GM21576 (cell line): Measurements from ENCODE around the gene ZNF860.
"Not testable (repeated sequence)": the region's sequence is repeated elsewhere in the genome, so short reads cannot be mapped to it uniquely, and the experiment has no call there.

Source experiments
- ATAC-seq: cut with Tn5 transposase; IDR thresholded peaks from one replicate; pipeline ENCODE4 v1.9.1; 2021; ENCODE audit warnings: mild to moderate bottlenecking, moderate library complexity; ENCODE audit not compliant: unreplicated experiment

ZNF860 gene

DNA sequence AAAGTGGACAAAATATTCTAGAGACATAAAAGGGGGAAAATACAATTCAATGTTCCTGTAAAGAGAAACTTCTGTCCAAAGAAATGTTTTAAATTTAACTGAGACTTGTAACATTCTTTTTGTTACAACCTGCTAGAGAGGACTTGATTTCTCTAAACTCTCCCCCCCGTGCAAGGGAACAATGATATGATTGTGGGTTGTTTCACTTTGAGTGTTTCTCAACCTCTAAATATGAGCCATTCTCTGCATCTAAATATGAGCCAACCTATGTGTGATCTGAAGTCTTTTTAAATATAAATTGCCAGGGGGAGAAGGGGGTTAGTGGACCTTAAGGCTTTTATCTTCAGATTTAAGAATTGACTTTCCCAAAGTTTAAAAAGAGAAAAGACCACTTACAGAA, 14.6 kb downstream of the ZNF860 start:
- no peak for ATAC-seq

DNA sequence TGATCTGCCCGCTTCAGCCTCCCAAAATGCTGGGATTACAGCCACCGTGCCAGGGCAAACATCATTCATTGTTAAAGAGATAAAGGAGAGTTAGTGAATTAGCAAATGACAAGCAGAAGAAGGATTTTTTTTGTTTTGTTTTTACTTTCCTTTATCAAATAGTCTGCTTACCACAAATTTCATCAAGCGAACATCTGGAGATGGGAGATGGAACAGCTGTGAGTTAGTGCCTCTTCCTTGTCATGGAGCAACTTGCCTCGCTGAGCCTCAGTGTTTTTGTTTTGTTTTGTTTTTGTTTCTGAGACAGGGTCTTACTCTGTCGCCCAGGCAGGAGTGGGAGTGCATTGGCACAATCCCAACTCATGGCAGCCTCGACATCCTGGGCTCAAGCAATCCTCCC, 15.9 kb downstream of the ZNF860 start:
- ATAC-seq: no peak

DNA sequence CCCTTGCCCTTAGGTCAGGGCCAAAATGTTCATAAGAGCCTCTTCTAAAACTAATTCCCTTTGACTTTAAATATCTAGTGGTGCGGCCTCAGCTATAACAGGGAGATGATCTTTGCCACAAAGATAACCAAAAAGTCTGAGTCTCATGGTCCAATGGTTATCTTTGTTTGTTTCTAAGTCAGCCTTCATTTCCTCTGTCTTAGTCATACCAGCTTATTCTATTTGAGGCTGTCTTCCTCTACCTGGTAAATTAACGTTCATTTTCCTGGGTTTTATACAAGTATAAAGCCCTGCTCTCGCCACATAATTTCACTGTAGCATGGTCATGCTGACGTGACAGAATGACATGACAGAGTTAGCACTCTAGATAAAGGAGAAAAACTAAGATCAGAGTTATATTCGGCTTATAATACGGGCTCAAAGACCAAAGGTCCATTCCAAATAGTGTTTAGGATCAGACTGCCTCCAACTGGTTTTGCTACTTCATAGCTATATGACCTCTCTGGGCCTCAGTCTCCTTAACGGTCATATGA, 18.4 kb downstream of the ZNF860 start:
- peak; percentile 63 for ATAC-seq

GRCh38 chr3:32000877-32001276, 19.3 kb downstream of the ZNF860 start:
- no peak for ATAC-seq

DNA sequence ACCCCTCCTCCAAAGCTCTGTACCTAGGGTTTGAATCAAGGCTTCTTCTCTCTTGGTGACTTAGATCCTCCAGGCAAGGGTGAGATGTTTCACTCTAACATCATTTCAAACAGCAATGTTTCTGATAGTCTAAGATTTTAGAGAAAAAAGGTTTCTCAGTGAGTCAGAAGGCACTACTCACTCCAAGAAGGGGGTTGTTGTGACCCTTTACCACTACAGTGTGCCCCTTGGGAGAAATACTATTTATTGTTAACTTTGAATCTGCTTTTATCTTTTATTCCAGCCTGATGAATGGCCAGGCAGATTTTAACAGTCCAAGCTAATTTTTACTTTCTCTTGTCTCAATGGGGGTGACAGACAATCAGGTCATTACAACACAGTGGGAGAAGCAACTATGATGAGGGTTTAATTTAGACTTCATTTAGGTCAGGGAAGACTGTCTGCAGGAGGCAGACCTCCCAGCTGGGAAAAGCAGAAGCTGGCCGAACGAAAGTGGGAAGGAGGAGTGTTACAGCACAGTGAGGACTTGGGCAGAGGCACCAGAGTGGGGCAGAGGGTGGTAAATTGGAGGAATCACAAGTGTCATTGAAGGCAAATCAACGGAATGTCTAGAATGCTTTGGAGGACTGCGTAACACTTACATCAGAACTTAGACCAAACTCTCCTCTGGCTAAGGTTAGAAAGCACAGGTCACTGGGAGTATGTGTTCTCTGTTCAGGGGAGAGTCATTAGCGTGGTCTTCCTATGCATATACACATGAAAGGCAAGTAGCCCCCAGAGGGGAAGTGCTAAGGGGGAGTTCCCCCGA, 21.2 kb downstream of the ZNF860 start:
- ATAC-seq: no peak

DNA sequence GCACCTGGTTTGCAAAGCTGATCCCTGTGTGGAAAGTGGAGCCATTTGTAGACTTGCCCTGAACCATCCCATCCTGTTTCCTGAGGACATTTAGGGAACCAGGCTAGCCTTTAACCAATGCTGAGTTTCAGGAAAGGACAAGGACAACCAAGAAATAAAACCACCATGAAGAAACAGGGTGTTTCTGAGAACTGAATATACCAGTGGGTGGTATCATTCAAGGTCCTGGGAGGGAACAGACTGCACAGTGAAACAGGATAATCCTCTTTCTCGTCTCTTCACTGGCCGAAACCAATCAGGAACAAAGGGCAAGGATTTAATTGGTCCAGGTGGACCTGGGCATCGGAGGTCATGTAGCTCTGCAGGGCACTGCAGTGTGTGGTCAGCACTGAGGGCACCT, 21.8 kb downstream of the ZNF860 start:
- ATAC-seq: no peak

GRCh38 chr3:32004113-32004765, 22.7 kb downstream of the ZNF860 start:
- no peak for ATAC-seq

GRCh38 chr3:32009101-32009500, 27.6 kb downstream of the ZNF860 start:
- no peak for ATAC-seq

DNA sequence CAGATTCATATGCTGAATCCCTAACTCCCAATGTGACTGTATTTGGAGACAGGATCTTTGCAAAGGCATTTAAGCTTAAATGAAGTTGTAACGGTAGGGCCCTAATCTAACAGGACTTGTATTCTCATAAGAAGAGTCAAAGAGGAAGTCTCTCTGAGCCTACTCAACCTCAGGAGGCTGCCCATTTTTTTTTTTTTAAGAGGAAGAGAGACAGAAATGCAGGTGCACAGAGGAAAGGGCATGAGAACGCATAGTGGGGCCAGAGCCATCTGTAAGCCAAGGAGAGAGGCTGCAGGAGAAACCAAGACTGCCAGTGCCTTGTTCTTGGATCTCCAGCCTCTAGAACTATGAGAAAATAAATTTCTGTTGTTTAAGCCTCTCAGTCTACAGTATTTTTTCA, 28.4 kb downstream of the ZNF860 start:
- ATAC-seq: no peak

DNA sequence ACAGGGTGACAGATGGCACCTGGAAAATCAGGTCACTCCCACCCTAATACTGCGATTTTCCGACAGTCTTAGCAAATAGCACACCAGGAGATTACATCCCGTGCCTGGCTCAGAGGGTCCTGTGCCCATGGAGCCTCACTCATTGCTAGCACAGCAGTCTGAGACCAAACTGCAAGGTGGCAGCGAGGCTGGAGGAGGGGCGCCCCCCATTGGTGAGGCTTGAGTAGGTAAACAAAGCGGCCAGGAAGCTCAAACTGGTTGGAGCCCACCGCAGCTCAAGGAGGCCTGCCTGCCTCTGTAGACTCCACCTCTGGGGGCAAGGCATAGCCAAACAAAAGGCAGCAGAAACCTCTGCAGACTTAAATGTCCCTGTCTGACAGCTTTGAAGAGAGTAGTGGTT, 29.1 kb downstream of the ZNF860 start:
- not testable (repeated sequence) for ATAC-seq

DNA sequence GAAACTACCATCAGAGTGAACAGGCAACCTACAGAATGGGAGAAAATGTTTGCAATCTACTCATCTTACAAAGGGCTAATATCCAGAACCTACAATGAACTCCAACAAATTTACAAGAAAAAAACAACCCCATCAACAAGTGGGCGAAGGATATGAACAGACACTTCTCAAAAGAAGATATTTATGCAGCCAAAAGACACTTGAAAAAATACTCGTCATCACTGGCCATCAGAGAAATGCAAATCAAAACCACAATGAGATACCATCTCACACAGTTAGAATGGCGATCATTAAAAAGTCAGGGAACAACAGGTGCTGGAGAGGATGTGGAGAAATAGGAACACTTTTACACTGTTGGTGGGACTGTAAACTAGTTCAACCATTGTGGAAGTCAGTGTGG, 34.1 kb downstream of the ZNF860 start:
- not testable (repeated sequence) for ATAC-seq

- no peak for ATAC-seq
Measured at GRCh38 chr3:32017286-32017685, 35.7 kb downstream of the ZNF860 start.

- no peak for ATAC-seq
Measured at GRCh38 chr3:32018757-32019564, 37.4 kb downstream of the ZNF860 start.

DNA sequence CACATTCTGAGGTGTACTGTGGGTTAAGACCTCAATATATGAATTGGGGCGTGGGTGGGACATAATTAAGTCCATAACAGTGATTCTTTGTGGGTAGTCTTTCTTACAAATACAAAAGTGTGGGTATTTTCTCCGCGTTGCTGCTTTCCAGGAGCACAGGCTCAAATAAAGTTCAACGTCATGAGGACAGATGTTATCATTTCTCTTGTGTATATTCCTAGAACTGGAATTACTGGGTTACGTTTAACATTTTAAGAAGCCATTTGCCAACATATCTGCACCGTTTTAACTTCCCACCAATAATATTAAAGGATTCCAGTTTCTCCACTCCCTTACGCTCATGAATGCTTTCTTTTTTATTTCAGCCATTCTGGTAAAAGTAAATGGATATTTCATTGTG, 39.6 kb downstream of the ZNF860 start:
- no peak for ATAC-seq

DNA sequence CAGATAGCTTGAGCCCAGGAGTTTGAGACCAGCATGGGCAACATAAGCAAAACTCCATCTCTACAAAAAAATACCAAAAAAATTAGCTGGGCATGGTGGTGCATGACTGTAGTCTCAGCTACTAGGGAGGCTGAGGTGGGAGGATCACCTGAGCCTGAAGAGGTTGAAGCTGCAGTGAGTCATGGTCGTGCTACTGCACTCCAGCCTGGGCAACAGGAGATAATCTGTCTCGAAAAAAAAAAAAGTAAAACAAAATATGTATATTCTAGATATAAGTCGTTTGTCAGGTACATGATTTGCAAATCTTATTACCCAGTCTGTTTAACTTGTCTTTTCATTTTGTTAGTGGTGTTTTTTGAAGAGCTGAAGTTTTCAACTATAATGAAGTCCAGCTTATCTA, 40.2 kb downstream of the ZNF860 start:
- no peak for ATAC-seq

GRCh38 chr3:32022947-32023346, 41.4 kb downstream of the ZNF860 start:
- no peak for ATAC-seq

DNA sequence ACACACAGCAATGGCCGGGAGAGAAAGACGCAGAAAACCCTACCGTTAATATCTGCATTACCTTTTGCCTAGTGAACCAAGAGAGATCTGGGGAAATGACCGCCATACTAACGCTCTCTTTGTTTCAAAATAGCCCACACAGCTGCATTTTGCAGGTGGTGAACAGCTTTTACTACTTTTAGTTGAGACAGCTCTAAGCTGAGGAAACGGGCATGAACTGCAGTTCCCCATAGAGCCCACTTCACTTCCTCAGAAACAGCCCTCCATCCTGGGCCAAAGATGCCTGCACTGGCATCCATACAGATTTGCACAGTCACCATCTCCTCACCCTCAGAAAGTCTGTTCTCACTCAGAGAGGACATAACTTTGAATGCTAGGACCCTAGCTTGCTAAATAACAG, 45.0 kb downstream of the ZNF860 start:
- ATAC-seq: no peak

DNA sequence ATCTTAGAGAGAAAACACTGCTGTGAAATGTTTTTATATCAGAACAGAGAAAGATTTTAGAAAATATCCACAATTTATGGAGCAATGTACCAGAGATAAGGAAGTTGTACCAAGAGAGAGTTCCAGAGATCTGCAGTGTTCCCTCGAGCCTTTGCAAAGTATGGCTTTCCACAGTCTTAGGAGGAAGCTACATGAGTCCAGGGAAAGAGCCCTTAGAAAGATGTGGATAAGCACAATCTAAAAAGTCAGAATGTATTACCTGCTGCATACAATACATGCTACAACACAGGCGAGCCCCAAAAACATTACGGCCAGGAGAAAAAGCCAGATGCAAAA, 56.4 kb downstream of the ZNF860 start:
- ATAC-seq: no peak

DNA sequence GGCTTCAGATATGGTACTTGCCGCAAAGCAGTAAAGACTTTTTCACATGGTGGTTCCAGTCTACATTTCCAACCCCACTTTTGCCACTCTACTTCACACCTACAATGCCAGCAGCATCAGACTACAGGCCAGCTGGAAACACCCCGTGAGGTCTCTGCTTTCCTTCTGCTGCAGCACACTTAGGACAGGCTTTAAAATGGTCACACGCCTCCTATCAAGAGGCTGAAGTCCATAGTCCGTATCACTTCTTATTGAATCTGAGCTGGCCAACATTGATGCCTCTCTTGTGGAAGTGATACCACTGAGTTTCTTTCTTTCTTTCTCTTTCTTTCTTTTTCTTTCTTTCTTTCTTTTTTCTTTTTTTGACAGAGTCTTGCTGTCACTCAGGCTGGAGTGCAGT, 59.8 kb downstream of the ZNF860 start:
- ATAC-seq: no peak
